Pancreas (tissue), 10 donors: Measurements from ENCODE around the gene HLA-DQB1. TPM values are rescaled to one million over a fixed set of nuclear protein-coding genes. Genes with fewer than 3 reads are reported as not detected.

Experiments used
- ATAC-seq, 4 donors: fragments of 200-7000 bp; cut with Tn5 transposase; one replicate each; pipeline versions ENCODE4 v1.8.0 to v1.9.1; 2020; ENCODE audit warnings: mild to moderate bottlenecking in 4 of 4, moderate library complexity in 4 of 4
- DNase-seq, 6 donors: peaks; one replicate each; pipeline ENCODE4 v3.0.0-alpha.2; 2020
- FAIRE-seq: peaks from 2 replicates; lab custom pipeline; 2012; peaks lifted over from hg19 to GRCh38; lab: Jason Lieb, UNC
- H3K27ac ChIP-seq, 4 donors: fragments of 200-600 bp; sonication (generic); 1 replicate in 3 of 4; 2 replicates in 1 of 4; pipeline versions ENCODE4 v1.5.0 to v1.8.0; 2020
- H3K27me3 ChIP-seq, 4 donors: fragments of 200-600 bp; one replicate each; pipeline ENCODE4 v1.8.0; 2021
- H3K36me3 ChIP-seq, 3 donors: fragments of 200-600 bp; sonication (generic) in 1 of 3; one replicate each; pipeline versions ENCODE4 v1.5.0 to v1.8.0; 2020 to 2021
- H3K4me1 ChIP-seq, 3 donors: fragments of 200-600 bp; one replicate each; pipeline ENCODE4 v1.8.0; 2021
- H3K4me3 ChIP-seq, 4 donors: fragments of 200-600 bp; sonication (generic) in 2 of 4; one replicate each; pipeline versions ENCODE4 v1.5.0 to v1.8.0; 2020 to 2021
- H3K9me3 ChIP-seq, 4 donors: fragments of 200-600 bp; one replicate each; pipeline ENCODE4 v1.8.0; 2021
- WGBS, 2 donors: extraction: QIAGEN DNeasy Blood & Tissue Kit; methylation state at CpG; one replicate each; pipeline ENCODE4 v1.1.7; 2013; 5-methylcytosine and 5-hydroxymethylcytosine counted together
- intact Hi-C, 3 donors: fragments of 100-400 bp; cut with DNase I; formaldehyde crosslinking; loops; one replicate each; pipeline versions ENCODE4 v1.11.1 to v1.14.2; 2022
- polyA plus RNA-seq, 2 donors: library from polyadenylated mRNA; stranded (reverse); fragments of 200-250 nt; gene quantifications; one replicate each; pipeline ENCODE4 v1.2.3, GENCODE V29; 2013
- total RNA-seq, 6 donors: library from RNA; stranded (reverse); fragmentation: NEBNext Ultra II Directional in 4 of 6; extraction: Animal tissue kit (Norgen Biotek cat#: 25700) in 4 of 6; gene quantifications; one replicate each; pipeline versions ENCODE4 v1.2.1 to v1.2.4, GENCODE V29; 2021 to 2023
- TF ChIP-seq, protein P1 (sequence below), 4 donors: fragments of 200-600 bp; sonication (generic) in 3 of 4; IDR thresholded peaks; one replicate each; pipeline versions ENCODE4 v1.5.0 to v1.8.0; 2021; ENCODE audit warnings: antibody characterized with exemption in 4 of 4
- donor health status: healthy with polysubstance abuse.
- donor health status: DM: no; HTN: no; CAD: no; lungs with moderate emphysema.
- donor health status: DM: no; HTN: no; CAD: no.
- donor health status: control.
- donor health status: control.
- donor health status: Bipolar disorder and iron deficiency.
- donor health status: DM: yes; HTN: yes; CAD: no.
- donor health status: DM: no; HTN: no; CAD: no.
- donor health status: DM: no; HTN: no; CAD: no.
- donor health status: DM: yes; HTN: yes; CAD: no.

HLA-DQB1 gene
- total and polyA plus RNA-seq, 8 donors, result 0.63 to 24.7 (median 5.8) TPM

GRCh38 chr6:32613475-32613874 is 53.0 kb downstream of the HLA-DQB1 start:
- intact Hi-C loops, result no loop called here
- TF ChIP-seq, protein P1, sequence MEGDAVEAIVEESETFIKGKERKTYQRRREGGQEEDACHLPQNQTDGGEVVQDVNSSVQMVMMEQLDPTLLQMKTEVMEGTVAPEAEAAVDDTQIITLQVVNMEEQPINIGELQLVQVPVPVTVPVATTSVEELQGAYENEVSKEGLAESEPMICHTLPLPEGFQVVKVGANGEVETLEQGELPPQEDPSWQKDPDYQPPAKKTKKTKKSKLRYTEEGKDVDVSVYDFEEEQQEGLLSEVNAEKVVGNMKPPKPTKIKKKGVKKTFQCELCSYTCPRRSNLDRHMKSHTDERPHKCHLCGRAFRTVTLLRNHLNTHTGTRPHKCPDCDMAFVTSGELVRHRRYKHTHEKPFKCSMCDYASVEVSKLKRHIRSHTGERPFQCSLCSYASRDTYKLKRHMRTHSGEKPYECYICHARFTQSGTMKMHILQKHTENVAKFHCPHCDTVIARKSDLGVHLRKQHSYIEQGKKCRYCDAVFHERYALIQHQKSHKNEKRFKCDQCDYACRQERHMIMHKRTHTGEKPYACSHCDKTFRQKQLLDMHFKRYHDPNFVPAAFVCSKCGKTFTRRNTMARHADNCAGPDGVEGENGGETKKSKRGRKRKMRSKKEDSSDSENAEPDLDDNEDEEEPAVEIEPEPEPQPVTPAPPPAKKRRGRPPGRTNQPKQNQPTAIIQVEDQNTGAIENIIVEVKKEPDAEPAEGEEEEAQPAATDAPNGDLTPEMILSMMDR (IDR thresholded peaks at IDR 0.05), result no peak
- ATAC-seq (no peak), DNase-seq (no peak), FAIRE-seq (no peak)
- no peak overlapping the region for H3K27ac ChIP-seq
- no peaks in the 10 kb centered on the region for H3K36me3 ChIP-seq
- H3K4me1 ChIP-seq, result no peaks in the 10 kb centered on the region
- WGBS, 2 donors, result 23 to 33% methylated on average over 6 of the region's 6 CpGs
- H3K27me3 ChIP-seq, result no peaks in the 10 kb centered on the region
- no peak overlapping the region for H3K4me3 ChIP-seq
- H3K9me3 ChIP-seq, result no peaks in the 10 kb centered on the region

DNA sequence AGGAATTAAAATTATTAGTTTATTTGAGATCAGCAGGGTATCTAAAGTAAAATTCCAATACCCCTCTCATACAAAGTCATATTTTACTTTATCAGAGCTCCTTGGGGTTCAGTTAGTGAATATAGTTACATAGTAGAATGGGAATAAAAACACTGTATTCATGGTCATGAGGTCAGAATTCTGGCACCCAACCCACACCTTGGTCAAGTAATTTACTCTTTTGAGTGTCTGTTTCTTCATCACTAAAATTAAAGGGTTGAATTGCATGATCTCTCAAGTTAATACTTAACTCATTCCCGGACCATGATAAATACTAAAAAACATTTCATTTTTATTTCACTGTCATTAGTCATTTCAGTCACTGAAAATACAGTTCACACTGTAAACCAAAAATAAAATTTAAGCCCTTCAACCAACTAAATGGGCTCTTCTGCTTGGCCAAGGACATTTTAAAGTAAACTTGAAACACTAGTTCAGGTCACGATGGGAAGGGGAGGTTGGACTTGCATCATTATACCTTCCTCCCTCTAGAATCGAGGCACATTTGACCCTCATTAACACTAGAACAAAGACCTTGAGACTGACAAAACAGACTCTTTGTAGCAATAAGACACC is 55.7 kb downstream of the HLA-DQB1 start:
- no peaks in the 10 kb centered on the region for H3K36me3 ChIP-seq
- no peaks in the 10 kb centered on the region for H3K4me1 ChIP-seq
- no peak overlapping the region for H3K4me3 ChIP-seq
- DNase-seq, result no peak
- intact Hi-C loops, result no loop called here
- peak in 1 of 4 donors; percentile 9 for ATAC-seq
- H3K27me3 ChIP-seq, result no peaks in the 10 kb centered on the region
- no peak for FAIRE-seq
- peak overlapping the region in 2 of 4 donors; percentile 70 to 81 for H3K27ac ChIP-seq
- 13% methylated on average over 3 of the region's 3 CpGs for WGBS, 2 donors
- H3K9me3 ChIP-seq, result no peaks in the 10 kb centered on the region
- TF ChIP-seq, protein P1 (IDR thresholded peaks at IDR 0.05), result no peak

DNA sequence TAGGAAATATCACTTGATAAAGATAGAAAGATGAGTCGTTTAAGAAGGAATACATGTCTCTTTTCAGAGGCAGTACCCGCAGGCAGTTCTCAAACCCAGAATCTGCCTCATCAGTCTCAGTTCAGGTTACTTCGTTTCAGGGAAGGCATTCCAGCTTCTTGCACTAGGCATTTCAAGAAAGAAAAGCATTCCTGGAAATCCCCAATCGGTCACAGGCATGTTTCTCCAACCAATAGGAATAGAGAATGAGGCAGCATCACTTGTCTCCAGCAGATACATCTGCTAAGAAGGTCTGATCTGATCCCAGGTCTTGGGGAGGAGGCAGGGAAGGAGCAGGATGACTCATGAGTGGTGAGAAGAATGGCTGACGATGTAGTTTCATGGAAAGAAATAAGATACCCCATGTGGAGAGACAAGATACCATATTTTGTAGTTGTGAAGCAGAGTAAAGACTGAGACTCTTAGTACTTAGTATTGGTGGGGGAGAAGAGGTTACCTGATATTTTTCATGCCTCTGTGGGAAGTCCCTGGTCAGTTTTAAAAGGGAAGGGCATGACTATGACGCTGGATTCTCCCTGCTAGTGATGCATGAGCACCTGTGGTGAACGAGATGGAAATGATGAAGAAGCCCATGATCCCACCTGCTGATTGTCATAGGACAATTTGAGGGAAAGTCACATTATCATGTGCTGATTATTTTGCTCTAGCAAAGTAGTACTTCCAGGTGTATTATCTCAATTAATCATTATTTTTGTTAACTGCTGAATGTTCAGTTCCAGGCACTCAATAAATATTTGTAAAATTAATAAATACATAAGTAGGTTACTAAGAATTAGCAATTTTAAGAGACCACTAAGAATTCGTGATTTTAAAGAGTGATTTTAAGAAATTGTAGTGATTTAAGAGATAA is 56.5 kb downstream of the HLA-DQB1 start:
- Histone ChIP-seq H3K4me1 (no peaks in the 10 kb centered on the region), H3K27ac (peak overlapping the region in 2 of 4 donors; percentile 70 to 81), H3K4me3 (no peak overlapping the region), H3K9me3 (no peaks in the 10 kb centered on the region), H3K27me3 (no peaks in the 10 kb centered on the region), H3K36me3 (no peaks in the 10 kb centered on the region)
- DNase-seq, result peak in 1 of 6 donors; percentile 66
- WGBS, 2 donors, result 6 to 13% methylated on average over 8 of the region's 8 CpGs
- FAIRE-seq, result peak; percentile 98
- peak; percentile 95 to 98 (median 96) for ATAC-seq
- intact Hi-C loops, result no loop called here
- TF ChIP-seq, protein P1 (IDR thresholded peaks at IDR 0.05), result no peak

Other genes starting within 250 kb of the HLA-DQB1 start
- 100 to 1,000 TPM in 2 of 6 donors, 10 to 100 TPM in 4; 16.3 to 414 (median 42.2) TPM for gene HLA-DRA, start 226.8 kb downstream of the HLA-DQB1 start, total RNA-seq
- gene HLA-DRA, start 226.8 kb downstream of the HLA-DQB1 start, polyA plus RNA-seq, result 10 to 100 TPM; 19.3 to 32.4 TPM
- 10 to 100 TPM in 2 of 6 donors, 1 to 10 TPM in 3, under 1 TPM in 1; 0.38 to 42.9 (median 8.2) TPM for gene HLA-DRB5, start 136.4 kb downstream of the HLA-DQB1 start, total RNA-seq
- not detected for gene HLA-DRB5, start 136.4 kb downstream of the HLA-DQB1 start, polyA plus RNA-seq
- 100 to 1,000 TPM in 1 of 6 donors, 10 to 100 TPM in 4, 1 to 10 TPM in 1; 9.3 to 165 (median 23.5) TPM for gene HLA-DRB1, start 76.8 kb downstream of the HLA-DQB1 start, total RNA-seq
- gene HLA-DRB1, start 76.8 kb downstream of the HLA-DQB1 start, polyA plus RNA-seq, result 10 to 100 TPM in 1 of 2 donors, 1 to 10 TPM in 1; 9.8 to 20.2 TPM
- 10 to 100 TPM in 2 of 6 donors, 1 to 10 TPM in 4; 1.1 to 66.1 (median 5.0) TPM for gene HLA-DQA1, start 29.3 kb downstream of the HLA-DQB1 start, total RNA-seq
- 1 to 10 TPM; 1.2 to 4.5 TPM for gene HLA-DQA1, start 29.3 kb downstream of the HLA-DQB1 start, polyA plus RNA-seq
- gene HLA-DQA2, start 74.7 kb upstream of the HLA-DQB1 start, total RNA-seq, result 1 to 10 TPM in 2 of 6 donors, under 1 TPM in 2, not detected in 2; 0.09 to 6.0 (median 2.3) TPM
- under 1 TPM in 1 of 2 donors, not detected in 1; 0.14 TPM for gene HLA-DQA2, start 74.7 kb upstream of the HLA-DQB1 start, polyA plus RNA-seq
- 1 to 10 TPM in 2 of 6 donors, under 1 TPM in 3, not detected in 1; 0.35 to 3.8 (median 0.47) TPM for gene HLA-DQB2, start 96.9 kb upstream of the HLA-DQB1 start, total RNA-seq
- not detected for gene HLA-DQB2, start 96.9 kb upstream of the HLA-DQB1 start, polyA plus RNA-seq
- gene HLA-DOB, start 150.3 kb upstream of the HLA-DQB1 start, total RNA-seq, result under 1 TPM in 2 of 6 donors, not detected in 4; 0.21 to 0.87 TPM
- gene HLA-DOB, start 150.3 kb upstream of the HLA-DQB1 start, polyA plus RNA-seq, result under 1 TPM; 0.38 to 0.53 TPM
- gene TAP2, start 172.1 kb upstream of the HLA-DQB1 start, total RNA-seq, result 10 to 100 TPM in 4 of 6 donors, 1 to 10 TPM in 2; 5.0 to 23.1 (median 12.2) TPM
- 10 to 100 TPM in 1 of 2 donors, 1 to 10 TPM in 1; 8.8 to 16.9 TPM for gene TAP2, start 172.1 kb upstream of the HLA-DQB1 start, polyA plus RNA-seq
- 10 to 100 TPM in 5 of 6 donors, 1 to 10 TPM in 1; 7.4 to 40.2 (median 11.8) TPM for gene PSMB8, start 177.4 kb upstream of the HLA-DQB1 start, total RNA-seq
- gene PSMB8, start 177.4 kb upstream of the HLA-DQB1 start, polyA plus RNA-seq, result 10 to 100 TPM; 27.9 to 35.2 TPM
- 10 to 100 TPM in 5 of 6 donors, 1 to 10 TPM in 1; 7.8 to 32.1 (median 11.6) TPM for gene TAP1, start 187.0 kb upstream of the HLA-DQB1 start, total RNA-seq
- 10 to 100 TPM; 18.8 to 28.5 TPM for gene TAP1, start 187.0 kb upstream of the HLA-DQB1 start, polyA plus RNA-seq
- gene PSMB9, start 187.5 kb upstream of the HLA-DQB1 start, total RNA-seq, result 10 to 100 TPM in 2 of 6 donors, 1 to 10 TPM in 4; 5.1 to 18.1 (median 5.8) TPM
- 10 to 100 TPM in 1 of 2 donors, 1 to 10 TPM in 1; 8.3 to 13.7 TPM for gene PSMB9, start 187.5 kb upstream of the HLA-DQB1 start, polyA plus RNA-seq